GM19023 (cell line): ENCODE data around the gene MICAL2.

Experiments
- ATAC-seq: cut with Tn5 transposase; IDR thresholded peaks from one replicate; pipeline ENCODE4 v1.9.1; 2021; ENCODE audit warnings: mild to moderate bottlenecking, moderate library complexity; ENCODE audit not compliant: unreplicated experiment

MICAL2 gene

DNA sequence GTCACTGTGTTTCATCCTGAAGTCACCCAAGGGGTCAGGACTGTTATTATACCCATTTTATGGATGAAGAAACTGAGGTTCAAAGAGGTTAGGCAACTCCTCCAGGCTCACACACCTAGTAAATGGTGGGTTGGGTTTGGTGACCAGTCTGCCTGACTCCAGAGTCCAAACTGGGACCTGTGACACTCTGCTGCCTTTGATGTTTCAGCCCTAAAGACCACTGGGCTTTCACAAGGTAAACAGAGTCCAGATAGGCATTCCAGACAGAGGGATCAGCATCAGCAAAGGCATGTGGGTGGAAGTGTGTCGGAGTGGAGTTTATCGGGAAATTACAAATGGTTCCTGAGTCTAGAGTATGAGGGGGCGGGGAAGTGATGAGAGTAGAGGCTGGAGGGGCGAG lies 38.5 kb downstream of the MICAL2 start:
- ATAC-seq, result no peak

DNA sequence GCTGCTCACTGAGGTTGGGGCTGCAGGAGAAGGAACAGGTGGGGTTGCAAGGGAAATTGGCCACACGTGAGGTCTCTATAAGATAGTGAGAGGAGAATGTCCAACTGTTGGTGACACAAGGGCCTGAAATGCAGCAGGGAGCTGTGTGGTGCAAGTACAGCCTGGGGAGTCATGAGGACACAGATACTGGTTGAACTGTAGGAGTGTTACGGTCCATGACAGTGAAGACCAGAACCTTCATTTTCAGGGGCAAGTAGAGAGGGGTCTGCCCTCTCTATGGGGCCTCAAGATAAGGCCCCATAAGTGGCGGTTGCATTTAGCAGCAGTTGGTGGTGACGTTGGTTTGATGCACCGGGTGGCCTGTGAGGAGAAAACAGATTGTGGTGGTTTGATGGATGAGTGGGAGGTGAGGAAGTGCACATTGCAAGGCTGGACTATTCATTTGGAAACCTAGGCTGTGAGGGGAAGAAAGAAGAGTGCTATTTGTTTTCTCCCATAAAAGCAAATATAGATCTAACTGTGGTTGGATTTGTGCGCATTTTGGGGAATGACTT lies 39.4 kb downstream of the MICAL2 start:
- ATAC-seq, result peak; percentile 56

DNA sequence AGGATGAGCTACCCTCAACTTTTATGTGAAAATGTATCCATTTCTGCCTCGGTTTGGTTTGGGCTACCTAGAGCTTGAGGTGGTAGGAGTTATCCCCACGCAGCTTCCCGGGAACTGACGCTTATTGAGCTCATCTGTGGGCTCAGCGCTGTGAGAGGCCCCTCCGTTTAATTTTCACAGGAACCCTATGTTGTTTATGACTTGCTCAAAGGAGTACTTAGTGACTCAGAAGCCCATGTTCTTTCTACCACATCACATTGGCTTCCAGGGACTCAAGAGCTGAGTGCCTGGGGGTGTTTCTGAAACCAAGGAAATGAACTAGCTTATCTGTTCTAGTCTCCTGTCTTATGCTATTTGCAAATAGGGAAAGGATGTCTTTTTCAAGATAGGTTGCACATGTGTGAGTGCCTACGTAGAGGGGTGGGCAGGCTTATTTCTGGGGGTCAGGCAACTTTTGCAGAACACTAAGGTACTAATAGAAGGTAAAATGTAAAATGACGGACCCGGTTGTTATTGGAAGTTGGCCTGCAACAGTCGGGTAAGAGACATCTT lies 40.5 kb downstream of the MICAL2 start:
- no peak for ATAC-seq

DNA sequence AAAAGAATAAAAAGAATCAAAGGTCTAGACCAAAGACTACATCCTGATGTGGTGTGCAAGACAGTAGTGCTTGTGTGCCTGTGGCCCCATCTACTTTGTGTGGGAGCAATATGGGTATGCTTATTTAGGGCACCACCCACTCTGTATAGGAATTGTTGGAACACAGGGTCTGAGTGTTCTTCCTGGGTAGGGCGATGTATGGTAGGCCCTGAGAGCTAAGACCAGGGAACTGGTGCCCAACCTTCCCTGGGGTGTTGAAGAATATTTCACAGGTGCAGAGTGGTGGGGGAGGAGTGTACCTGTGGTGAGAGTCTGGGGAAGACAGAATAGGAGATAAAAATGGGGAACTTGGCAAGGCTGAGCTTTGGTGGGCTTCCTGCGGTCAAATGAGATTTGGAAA lies 41.9 kb downstream of the MICAL2 start:
- no peak for ATAC-seq

DNA sequence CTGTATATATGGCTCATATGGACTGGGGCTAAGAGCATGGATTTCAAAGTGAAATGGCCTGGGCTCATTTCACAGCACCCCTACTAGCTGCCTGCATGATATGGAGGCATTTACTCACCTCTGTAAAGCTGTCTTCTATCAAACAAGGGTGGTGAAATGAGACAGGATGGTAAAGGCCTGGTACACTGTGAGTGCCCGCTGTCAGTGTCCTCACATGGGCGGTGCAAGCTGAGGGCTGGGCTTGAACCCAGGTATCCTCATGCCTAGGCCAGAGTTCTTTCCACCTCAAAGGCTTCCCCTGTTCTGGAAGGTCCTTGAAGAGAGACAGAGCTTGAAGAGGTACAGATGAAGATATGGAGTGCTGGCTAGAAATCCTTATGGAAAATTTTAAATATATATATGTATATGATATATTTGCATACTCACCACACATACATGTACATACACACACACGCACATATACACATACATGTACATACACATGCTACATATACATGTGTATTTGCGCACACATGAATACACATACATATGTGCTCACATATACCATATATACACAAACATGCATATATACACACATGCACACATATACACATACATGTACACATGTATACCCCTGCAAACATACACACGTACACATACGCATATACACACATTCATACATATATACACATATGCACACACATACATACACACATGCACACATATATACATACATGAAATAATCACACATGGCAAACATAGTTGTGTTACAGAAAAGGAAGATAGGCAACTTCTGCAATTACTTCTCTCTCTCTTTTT lies 44.7 kb downstream of the MICAL2 start:
- no peak for ATAC-seq

DNA sequence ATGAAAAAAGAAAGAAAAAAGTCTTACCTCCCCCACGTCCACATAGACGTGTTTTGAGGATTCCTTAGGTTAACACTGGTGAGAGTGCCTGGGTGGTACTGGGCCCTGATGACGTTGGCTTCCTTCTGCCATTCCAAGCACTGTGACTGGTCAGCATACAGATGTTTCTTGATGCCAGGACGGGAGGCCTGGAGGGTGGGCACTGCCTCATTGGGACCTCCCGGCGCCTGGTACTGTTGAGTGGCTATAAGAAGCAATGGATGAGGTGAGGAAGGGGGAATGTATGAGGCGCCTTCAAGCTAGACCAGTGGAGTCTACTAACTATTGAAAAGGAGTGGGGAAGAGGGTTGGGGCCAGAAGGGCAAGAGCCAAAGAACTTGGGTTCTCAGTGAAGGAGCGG lies 45.3 kb downstream of the MICAL2 start:
- ATAC-seq, result no peak

DNA sequence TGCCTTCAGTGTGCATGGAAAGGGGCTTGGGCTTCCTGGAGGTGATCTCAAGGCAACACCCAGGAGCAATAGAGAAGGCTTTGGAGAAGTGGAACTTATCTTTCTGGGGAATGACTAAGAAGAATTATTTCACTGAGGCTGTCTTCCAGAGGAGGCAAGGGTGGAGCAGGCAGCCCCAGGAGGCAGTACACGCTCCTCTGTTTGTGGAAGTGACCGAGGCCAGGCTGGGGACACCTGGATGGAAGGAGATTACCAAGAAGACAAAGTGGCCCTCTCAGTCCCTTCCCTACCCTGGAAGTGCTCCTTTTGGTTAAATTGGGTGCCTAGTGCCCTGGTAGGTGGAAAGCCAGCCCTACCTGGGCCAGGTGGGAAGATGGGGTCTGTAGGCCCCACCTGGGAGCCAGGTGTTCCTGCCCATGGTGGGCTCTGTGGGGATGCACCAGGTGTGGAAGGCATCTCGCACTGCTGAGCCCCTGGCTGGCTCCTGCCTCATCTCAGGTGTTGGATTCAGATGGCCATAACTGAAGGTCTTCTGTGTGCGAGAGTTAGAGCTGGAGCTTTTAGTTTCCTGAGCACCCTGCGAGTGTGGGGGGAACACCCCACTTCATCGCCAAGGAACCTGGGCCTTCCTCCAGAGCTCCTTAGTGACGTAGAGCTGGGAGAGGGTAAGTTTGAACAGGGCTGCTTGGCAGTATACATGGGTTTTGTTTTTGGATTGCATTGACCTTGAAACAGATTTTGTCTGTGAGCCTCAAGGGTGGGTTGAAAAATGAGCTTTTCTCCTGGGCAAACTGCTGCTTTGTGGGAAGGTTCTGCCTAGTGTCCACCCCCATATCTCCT lies 46.1 kb downstream of the MICAL2 start:
- ATAC-seq, result no peak

DNA sequence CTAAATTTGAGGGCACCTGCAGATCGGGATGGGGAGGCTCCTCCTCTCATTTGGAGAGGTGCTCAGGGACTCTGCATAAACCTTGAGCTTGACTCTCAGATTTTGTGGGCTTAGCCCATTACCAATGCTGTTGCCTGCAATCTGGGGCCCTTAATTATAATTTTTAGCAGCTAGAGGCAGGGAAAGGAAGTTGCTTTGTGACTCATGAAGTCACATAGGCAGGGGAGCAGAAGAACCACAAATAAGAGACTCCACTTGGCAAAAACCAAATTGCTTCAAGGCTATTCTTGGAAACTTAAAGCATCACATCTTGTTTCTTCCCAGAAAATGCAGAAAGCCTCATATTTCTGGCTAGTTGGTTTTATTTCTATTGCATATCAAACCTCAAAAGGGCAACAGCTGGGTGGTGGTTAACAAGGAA lies 46.9 kb downstream of the MICAL2 start:
- no peak for ATAC-seq

DNA sequence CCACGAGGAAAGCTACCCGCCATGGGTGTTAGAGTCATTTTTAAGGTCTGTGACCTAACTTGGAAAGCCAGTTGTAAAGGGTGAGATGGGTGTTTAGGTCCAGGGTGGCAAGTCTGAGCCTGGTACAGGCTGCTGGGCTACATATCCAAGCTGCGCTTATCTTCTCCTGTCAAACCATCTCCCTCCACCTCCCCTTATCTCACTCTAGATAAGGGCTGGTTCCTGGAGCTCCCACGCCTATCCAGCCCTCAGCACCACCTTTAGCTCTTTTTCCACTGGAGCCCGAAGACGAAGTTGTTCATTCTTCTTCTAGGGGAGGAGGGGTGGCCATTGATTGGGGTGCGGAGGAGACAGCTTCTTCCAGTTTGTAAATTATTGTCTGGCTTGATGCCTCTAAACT lies 48.5 kb downstream of the MICAL2 start:
- ATAC-seq, result no peak

DNA sequence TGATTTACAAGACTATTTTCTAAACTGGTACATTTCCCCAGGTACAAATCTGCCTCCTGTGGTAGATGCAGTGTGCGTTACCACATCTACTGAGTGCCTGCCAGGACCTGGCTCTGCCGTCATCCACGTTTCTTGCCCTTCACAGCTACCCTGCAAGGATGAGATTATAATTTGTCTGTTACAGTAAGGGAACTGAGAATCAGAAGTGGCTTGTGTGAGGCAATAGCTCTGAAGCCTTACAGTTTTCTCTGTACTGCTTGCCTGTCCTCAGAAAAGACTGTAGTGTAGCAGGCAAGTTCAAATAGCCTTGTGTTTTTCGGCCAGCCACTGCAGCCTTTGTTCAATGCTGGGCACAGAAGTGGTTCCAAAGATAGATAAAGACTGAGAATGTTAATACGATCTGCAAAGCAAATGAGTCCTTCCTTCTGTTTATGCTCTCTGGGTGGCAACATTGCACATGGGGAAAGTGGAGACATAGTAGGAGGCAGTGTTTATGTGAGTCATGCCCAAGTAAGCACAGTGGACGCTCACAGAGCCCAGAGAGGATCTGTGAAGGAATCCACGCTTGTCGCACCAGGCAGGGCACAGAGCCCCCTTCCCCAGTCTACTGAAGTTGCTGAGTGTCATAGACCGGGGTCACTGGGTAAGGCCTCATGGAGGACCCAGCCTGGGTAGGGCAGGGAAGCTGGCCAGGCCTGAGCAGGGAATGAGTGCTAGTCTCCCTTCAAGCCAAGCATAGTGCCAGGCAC lies 49.1 kb downstream of the MICAL2 start:
- ATAC-seq, result no peak

DNA sequence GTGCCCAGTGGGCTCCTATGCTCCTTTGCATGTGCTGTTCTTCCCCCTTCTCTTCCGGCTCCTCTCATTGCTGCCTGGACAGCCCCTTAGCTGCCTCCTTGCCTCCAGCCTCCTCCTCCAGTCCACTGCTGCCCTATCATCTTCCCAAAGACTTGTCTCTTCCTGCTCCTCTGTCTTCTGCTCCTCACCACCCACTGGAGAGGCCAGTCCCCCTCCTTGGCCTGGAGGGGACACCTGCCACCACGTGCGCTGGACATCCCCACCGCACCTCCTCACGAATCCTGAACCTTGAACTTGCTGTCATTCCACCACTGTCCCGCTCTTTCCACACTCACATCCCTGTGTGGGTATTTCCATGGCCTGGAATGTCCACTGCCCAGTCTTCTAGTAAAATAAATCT lies 49.8 kb downstream of the MICAL2 start:
- no peak for ATAC-seq

DNA sequence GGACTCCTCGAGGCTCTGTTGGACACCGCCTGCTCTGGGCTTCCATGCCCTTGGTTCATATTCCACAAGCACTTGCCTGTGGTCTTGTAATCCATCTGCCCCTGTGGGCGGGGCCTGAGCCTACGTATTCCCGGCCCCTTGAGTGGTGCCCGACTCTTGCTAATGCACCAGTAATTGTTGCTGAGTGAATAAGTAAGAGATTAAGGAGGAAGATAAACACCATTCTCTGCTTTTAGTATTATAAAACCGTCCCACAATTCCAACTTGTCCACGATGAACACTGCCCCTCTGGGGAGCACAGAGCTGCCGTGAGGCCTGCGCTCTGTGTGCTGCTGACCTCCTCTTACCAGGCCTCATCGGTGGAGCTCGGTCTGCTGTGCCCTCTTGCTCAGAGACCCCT lies 50.3 kb downstream of the MICAL2 start:
- no peak for ATAC-seq

DNA sequence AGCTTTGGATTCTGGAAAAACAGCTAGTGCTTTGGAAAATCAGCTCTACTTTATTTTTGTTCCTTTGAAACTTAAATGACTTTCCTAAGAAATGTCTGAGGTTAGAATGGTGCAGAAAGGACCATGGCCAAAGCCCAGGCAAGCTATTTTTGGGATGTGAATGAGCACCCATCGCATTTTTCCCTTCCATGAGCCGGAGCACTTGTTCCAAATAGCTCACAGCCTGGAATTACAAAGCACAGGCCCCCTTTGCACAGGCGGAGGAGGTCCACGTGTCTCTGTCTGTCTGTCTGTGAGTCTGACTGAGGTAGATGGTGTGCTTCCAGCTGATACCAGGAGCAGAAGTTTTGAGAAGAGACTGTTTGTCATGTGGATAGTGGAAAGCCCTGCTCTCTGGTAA lies 50.7 kb downstream of the MICAL2 start:
- no peak for ATAC-seq

DNA sequence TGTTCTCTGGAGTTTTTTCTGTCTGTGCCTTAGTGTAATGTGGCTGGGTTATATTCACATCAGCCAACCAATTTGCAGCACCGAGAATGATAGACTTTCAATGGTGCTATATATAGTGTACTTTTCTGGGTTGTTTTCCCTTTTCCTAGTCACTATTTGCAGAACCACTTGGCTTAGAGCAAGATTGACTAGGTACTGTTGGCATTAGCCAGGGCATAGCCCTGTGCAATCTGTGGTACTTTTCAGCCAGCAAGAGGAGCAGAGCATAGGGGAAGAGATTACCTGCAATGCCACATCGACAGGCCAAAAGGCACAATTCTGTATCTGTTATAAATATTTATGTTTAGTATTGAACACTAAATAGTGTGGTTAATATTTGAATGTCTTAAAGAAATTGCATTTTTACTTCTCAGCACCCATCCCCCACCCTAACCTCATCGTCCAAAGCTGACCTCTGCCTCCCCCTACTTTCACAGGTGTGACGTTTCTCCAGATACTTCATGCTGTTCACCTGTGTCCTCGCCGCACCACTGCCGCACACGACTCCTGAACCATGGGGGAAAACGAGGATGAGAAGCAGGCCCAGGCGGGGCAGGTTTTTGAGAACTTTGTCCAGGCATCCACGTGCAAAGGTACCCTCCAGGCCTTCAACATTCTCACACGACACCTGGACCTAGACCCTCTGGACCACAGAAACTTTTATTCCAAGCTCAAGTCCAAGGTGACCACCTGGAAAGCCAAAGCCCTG lies 51.4 kb downstream of the MICAL2 start:
- ATAC-seq, result no peak

DNA sequence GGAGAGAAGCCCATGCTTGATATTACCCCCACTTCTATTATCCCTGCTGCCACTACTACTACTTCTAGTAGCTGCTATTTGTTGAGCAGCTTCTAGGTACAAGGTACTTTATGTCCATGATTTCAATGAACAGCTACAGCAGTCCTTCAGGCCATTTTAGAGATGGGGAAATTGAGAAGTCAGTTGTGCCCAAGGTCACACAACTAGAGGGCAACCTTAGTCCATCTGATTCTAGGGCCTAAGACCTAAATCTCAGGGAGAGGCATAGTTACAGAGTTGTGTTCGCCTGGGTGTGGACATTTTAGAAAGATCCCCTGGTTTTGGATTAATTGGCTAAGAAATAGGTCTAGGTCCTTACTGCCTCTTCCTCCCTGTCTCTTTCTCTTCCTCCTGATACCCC lies 52.3 kb downstream of the MICAL2 start:
- no peak for ATAC-seq

DNA sequence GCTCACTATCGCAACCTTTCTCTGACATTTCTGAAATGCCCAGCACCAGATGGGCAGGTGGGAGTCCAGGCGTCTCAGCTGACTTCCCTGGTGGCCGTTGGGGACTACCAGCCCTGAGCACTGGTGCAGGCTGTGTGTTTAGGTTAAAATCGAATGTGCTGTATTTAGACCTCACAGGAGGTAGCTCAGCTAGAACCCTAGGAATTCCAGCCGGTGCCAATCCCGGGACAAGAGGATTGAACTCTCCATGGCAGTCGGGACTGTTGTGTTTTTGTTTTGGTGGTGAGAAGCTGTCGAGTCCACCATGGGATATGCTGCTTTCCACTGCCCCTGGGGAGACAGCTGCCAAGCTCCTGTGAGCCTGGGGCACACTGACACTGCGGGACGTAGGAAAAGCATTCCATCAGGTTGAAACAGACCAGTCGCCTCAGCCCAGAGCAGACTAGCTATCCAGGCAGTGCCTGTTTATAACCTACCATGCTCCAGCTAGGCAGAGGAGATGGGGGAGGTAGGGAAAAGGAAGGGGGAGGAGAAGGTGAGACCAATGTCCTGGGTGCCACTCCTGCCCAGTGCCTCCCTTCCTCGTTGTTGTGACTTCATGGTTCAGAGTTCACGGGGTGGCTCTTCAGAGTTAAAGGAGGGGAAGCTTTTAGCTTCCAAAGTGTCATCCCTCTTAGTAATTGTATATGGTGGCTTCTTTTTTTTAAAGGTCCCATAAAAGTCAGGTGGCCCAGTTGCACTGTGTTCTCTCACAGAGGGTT lies 53.0 kb downstream of the MICAL2 start:
- no peak for ATAC-seq

DNA sequence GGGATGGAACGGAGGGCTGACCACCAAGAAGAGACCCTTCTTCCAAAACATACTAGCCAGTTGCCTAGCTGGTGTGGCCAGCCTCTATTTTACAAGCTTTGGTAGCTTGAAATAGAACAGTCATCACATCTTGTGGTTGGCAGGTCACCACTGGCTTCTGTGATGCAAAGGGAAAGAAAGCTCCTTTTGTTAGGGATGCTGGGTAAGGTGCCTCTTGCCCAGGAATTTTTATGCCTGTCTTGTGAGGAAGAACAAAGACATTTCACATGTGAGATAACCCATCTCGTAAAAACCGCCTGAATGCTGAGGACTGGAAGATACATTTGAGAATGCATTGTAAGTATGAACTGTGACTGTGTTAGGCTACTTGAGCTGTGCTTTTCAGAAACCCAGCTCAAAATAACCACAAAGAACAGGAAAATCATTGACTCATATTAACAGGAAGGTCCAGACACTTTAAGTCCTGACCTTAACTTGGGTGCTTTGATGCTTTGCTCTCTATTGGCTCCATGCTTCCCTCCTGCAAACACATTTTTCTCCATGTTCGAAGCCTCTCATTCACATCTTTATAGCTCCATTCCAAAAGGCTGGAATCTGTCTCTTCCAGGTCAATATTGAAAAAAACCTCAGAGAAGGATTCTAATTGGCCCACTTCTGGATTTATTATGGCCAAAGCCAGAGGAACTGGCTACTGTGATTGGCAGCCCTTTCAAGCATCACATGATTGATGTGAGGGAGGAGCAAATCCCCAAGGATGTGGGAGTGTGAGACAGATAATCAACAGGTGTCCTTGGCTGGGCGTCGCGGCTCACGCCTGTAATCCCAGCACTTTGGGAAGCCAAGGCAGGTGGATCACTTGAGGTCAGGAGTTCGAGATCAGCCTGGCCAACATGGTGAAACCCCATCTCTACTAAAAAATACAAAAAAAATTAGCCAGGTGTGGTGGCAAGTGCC lies 53.9 kb downstream of the MICAL2 start:
- ATAC-seq, result no peak

DNA sequence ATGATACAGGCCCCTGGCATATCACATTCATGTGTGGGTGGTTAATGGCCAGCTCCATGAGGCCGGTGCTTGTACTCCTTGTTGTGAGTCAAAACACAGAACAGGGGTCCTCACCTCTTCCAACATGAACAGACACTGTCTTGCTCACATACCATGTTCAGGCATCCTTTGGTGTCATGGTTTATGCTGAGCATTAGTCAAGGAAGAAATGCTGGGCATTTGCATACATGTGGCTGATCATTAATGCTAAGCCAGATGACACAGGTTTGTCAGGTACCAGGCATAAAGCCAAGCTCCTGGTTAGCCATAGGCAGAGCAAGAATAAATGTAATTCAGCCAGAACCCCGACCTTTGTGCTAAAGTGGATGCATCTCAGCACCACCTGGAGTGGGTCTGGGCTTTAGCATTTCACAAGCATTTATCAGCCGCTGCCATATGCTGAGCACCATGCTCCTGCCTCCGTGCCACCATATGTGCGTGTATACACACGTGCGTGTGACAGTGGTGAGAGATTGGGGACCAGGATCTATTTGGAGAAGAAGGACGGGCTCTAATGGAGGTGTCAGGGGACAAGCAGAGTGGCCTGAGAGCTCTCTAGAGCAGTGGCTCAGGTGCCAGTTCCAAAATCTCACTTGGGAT lies 55.0 kb downstream of the MICAL2 start:
- ATAC-seq, result no peak
